RKO (cell line): ENCODE data around the gene ZSWIM6.

Experiments
- DNase-seq: peaks from one replicate; pipeline ENCODE4 v3.0.0-alpha.2; 2016; ENCODE audit warnings: low spot score

ZSWIM6 gene

DNA sequence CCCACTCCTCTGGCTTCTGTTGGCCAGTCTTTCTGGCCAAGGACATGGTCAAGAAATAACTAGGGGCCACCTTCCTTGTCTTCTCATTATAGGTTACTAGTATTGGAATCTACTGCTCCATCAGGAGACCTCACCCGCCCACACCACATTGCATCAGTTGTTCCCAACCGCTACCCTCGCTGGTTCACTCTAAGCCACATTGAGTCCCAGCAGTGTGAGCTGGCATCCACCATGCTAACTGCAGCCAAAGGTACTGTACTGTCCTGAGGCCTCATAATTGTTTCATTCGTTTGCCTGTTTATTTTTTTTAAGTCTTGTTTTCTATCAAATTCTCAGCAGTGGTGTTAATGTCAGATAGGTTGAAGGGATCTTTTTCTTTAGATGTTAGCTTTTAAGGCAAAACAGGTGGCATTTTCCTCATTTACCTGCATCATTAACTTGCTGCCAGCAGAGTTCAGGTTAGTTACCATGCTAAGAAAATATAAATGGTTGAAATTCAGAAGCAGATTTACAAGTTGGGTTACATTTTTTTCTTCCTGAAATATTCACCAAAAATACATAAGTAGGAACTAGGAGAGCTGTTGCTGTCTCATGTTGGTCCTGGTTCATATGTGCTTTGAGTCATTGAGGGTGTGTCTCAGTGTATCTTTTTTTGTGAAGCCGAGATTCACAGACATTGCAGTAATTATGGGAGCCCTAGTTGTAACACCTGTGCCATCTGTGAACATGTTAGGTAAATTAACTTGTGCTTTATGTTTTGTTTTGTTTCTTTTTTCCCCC, 206.9 kb downstream of the ZSWIM6 start:
- no peak for DNase-seq

DNA sequence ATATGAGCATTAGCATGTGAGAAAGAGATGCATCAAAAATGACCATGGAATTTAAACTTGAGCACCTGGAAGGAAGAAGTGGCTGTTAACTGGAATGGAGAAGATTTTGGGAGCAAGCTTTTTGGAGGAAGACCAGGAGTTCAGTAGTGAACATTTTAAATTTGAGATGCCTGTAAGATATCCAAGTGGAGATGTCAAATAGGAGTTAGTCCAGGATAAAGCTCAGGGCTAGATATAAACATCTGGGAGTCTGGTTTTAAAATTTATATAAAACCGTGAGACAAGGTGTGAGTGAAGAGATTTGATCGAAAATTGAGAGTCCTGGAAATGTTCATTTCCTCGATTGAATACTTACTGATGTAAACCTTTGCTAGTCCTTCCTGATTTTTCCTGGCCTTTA, 217.5 kb downstream of the ZSWIM6 start:
- no peak for DNase-seq

DNA sequence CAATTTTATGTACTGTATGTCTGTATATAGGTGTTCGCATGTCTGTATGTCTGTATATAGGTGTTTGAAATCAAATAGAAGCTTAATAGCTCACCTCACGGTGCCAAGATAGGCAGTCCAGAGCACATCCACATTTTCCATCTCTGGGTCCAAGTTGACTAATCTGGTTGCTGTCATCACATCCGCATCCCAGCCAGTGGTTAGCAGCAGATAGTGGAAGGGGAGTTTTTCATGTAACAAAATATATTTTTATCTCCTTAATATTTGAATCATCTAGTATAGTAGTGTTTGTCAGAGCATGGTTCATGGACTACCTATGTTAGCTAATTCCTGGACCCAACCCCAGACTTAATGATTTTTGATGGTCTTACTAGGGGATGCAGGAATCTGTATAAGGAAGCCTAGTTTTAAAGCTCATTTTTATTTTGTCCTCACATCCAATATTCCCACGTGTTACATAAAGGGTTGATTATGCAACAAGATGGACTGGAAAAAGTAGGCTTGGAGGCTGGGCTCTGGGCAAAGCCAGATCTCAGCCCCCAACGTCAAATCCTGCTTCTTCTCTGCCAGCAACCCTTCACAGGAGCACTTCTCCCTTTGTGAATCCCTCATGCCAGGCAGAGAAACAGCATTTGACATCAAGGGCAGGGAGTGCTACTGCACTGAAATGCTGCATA, 219.7 kb downstream of the ZSWIM6 start:
- DNase-seq, result no peak

DNA sequence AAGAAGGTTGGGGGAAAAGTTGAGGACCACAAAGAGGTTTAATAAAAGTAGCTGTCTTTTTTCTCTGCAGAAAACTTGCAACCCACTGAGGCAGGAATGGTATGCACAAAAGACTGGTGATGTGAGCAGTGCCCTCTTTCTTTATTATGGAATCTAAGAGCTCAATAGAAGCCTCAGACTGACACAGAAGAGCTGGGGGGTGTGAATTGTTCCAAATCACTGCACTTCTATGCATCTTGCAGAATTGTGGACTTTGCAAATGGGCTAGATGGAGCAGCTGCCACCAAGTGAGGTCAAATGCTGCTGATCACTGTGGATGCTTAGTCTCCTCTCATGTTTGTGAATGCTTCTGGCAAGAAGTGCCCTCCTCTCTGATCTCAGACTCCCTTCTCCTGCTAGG, 227.1 kb downstream of the ZSWIM6 start:
- no peak for DNase-seq

DNA sequence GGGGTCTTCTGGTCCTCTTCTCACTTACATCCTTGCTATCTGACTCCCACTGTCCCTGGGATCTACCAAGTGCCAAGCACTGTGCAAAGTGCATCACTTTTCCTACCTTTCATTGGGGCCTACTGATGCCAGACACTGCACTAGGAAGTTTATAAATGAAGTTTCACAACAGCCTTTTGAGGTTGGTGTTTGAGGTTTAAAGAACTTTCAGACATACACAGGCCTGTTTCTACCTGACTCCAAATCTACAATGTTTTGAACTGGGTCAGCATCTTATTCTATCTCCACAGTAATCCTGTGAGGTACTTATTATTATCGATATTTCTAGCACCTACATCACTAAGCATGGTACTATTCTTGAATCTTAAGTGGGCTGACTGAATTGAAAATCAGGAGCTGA, 227.7 kb downstream of the ZSWIM6 start:
- DNase-seq, result no peak

DNA sequence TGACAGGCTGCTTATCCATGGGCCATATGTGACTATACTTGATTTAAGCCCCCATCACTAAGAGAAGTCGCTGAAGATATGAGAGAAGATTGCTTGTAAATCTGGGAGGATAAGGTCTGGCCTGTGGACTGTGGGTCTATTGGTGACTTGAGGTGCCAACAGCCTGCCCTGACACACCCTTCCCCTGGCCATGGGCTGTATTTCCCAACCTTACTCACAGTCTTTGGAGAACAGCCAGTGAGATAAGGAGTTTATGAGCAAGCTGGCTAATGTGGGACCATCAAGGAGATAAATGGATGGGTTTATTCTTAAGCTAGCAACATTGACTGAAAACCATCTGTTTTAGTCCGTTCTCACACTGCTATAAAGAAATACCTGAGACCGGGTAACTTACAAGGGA, 231.3 kb downstream of the ZSWIM6 start:
- no peak for DNase-seq

DNA sequence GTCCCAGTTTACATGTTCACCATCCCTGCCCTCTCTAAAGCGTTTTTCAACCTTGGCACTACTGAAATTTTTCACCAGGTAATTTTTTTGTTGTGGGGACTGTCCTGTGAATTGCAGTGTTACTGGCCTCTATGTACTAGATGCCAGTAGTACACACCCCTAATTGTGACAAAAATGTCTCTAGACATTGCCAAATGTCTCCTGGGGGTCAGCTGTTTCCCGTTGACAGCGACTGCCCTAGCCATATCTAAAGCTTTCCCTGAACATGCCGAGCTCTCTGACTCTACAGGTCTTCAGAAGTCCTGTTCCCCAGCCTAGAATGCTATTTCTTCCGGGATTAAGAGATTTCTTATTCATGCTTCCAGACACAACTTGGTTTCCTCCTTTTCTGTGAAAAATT, 235.3 kb downstream of the ZSWIM6 start:
- DNase-seq, result no peak

DNA sequence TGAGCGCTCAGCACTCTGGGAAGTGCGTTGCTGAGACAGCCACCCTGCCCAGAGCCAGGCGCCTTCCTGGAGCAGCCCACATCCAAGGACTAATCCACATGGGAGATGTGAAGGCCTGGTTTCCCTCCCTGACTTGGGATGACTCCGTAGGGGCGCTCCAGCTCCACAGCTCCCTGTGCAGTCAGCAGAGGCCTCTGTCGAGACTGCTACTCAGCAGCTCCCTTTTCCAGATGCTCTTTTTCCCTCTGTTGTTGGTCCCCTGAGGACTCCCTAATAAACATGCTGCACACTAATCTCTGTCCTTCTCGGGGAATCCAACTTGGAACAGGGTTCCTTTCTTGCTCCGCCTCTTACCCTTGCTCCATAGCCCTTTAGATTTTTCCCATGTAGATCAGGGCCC, 237.3 kb downstream of the ZSWIM6 start:
- DNase-seq, result no peak

DNA sequence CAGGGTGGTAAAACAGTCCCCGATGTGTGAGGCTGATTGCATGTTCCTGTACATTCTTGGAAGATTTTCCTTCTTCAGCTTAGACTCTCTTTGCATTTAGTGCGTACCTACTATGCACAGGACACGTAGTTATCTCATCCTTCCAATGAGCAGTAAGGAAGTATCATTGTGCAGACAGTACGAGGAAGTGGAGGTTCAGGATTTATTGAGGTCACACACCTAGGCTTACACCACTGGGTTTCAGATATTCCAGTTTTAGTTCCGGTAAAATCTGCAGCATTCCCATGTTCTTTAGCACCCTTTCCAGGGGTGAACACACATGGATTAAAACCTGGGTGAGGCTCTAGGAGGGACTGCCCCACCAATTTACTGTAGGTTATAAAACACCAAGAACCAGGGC, 238.7 kb downstream of the ZSWIM6 start:
- no peak for DNase-seq

DNA sequence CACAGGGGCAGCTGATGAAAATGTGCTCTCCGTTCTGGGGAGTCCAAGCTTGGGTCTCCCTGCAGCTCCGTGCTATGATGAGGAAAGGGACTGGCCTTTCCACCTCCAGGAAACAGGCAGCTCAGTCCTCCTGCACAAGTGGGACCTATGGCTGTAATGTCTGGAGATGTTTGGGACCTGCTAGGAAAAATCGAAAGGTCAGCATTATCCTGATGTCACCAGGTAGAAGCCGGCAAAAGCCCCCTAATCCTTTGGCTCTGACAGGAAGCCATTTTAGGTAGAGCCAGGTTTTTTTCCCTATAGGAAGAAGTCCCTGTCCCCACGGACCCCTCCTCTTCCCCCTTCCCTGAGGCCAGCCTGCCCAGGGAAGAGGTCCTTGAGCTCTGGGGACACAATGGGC, 240.9 kb downstream of the ZSWIM6 start:
- DNase-seq, result no peak

DNA sequence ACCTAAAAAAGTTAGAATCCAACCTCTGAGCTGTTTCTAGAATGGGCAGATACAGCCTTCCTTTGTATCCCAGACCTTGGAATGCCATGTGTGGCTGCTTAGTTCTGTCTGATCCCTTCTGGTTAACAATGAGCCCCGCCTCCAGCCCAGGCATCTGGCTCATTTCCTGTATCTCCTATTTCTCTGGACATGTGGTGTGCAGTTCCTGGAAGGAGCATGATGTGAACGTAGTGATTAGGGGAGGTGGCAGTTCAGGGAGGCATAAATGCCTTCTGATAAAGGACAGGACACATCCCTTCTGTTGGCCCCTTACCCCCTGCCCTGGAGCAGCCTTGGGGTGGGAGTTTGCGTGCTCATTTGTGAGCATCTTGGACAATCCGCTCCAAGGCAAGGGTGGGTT, 243.0 kb downstream of the ZSWIM6 start:
- peak; percentile 14 for DNase-seq

DNA sequence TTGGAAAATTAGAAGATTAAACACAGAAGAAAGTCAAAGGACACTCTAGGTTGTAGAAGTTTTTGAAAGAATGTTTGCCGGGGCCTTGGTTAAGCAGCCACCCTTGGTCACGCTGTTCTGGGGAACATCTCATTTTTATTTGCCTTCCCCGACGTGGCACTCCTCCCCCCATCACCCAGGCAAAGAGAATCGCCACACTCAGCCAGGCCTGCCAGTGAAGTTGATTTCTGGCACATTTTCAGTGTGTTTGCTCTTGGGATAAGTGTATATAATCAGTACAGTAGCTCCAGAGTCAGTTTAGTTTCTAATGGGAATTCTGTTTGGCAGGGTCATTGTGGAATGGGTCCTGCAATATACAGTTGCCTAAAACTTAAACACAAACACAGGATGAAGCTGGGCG, 243.5 kb downstream of the ZSWIM6 start:
- DNase-seq, result no peak

DNA sequence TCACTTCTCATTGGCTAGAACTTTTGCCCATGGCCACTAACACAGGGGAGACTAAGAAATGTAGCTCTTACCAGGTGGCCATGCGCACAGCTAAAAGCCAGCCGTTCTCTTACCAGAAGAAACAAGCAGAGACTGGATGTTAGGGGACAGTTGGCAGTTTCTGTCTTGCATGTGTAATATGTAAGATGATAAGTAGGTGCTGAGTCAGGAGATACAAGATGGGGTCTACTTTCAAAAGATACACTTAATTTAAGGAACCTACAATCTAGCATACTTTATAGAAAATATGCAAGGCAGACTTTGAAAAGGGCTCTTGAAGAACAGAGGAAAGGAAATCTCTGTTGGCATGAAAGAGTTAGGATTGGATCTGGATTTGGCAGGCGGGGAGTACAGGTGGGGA, 244.5 kb downstream of the ZSWIM6 start:
- DNase-seq, result no peak

DNA sequence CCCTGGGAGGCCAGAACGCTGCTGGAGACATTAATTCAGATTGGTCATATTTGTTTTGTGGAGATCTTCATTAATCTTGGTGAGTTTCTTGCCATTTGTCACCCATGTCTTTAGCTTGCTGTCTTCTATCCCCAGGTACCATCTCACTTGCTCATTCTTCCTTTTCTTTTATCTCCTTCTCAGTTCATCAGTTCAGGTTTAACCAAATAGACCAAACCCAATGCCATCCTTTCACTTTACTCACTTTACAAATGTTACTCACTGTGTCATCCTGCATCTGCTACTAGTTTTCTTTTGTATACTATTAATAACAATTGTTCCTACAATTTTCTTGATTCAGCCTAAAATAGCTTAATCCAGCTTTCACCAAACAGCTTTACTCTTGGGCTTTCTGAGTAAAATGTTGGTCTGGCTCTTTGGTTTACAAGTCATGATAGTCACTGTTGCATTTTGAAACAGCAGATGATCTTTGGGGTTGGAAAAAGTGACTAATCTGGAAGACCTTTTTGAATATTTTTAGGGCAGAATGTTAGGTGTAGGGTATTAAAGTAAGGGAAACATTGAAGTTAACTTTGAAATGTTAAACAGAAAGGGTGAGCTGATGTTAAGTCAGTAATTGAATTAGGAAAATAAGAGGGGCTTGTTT, 246.9 kb downstream of the ZSWIM6 start:
- DNase-seq, result no peak

DNA sequence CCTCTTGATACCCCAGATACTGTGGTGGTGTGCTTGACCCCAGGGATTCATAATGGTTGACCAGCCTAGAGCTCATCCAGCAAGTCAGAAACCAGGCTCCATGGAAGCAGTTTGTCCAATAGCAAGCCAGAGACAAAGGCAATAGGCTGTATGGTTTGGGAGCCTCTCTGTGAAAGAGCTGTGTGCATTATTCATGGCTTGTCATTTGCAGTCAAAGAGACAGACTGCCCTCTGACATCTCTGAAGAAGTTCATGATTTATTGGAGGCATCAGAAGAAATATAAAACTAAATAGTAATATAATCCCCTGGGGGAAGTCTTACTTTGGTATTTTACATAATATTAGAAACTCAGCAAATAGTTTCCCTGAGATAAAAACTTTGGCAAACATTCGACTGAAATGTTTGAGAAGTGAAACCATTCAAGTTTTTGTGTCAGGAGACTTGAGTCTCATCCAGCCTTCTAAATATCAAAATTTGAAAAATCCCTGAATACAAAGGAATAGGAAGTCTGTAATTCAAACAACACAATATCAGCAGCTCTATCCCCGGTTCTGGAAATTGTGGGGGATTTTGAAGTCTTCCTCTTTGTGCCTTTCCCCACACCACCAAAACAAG, 250.3 kb downstream of the ZSWIM6 start:
- no peak for DNase-seq

DNA sequence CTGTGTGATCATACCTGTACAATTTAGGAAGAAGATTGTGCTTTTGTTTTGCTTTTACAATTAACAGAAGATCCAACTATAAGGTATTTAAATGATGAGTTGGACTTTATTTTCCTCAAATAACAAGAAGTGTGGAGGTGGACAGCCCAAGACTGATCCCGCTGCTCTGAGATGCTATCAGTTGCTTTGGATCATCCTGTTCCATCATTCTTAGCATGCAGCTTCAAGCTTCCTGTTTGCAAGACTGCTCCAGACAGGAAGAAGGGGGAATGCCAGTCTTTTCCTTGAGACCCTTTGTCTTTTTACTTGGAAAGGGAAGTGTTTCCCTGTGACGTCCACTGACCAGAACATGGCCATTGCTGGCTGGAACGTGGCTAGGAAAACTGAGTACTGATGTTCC, 250.8 kb downstream of the ZSWIM6 start:
- no peak for DNase-seq

DNA sequence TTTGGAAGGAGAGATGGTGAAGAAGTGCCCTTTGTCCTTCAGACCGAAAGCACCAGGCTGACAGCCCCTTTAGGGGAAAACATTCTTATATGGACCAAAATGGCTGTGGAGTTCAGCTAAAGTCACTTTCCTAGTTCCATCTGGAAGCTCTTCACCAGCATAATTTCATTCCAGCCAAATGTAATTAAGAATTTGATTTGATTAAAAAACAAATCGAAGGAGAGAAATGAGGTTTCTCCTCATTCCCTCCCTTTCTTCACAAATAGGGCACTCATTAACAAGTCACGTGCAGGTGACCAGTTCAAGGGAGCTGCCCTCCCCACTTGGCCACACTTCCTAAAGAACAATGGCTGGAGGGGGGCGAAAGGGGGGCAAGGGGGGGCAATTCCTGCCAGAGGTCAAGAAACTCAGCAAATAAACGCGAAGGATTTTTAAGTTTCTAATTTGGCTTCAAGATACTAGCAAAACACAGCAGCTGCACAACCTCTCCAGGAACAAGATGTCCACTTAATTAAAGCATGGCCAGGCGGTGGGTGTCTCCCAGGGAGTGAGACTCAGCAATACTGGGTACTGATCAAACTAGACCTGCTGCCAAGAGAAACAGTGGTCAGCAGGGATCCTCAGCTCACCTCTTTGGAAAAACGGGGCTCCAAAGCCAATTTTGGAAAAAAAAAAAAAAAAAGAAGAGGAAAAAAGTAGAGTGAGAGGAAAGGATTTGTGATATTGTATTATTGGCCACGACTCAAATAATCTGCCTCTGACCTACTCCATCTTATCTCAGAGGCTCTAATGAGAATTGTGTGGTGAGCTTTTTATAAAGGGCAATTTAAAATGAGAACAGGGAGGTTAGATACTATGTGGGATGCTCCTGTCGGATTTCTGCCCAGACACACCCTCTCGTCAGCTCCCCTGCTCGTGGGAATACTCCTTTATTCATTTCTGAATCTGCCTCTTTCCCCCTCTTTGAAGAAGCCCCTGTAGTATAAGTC, 254.3 kb downstream of the ZSWIM6 start:
- no peak for DNase-seq

DNA sequence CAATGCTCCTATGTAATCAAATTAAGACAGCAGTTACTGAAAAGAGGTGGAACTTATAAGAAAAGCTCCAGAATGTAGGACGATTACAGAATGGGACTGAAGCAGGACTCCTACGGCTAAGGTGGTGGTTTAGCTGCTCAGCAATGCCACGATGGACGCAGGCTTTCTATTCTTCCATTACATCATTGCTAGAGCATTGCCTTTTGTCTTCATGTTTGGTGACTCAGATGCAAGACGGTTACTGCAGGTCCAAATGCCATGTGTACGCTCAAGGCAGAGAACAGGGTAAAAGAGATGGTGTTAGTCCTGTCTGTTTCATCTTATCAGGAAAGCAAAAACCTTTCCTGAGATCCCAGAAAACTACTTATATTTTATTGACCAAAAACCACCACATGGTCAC, 255.1 kb downstream of the ZSWIM6 start:
- DNase-seq, result no peak

DNA sequence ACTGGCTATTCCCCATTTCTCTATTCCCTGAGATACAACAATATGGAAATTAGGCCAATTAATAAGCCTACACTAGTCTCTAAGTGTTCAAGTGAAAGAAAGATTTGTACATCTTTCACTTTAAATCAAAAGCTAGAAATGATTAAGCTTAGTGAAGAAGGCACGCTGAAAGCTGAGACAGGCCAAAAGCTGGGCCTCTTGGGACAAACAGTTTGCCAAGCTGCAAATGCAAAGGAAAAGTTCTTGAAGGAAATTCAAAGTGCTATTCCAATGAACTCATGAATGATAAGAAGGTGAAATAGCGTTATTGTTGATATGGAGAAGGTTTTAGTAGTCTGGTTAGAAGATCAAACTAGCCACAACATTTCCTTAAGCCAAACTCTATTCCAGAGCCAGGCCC, 256.2 kb downstream of the ZSWIM6 start:
- no peak for DNase-seq

DNA sequence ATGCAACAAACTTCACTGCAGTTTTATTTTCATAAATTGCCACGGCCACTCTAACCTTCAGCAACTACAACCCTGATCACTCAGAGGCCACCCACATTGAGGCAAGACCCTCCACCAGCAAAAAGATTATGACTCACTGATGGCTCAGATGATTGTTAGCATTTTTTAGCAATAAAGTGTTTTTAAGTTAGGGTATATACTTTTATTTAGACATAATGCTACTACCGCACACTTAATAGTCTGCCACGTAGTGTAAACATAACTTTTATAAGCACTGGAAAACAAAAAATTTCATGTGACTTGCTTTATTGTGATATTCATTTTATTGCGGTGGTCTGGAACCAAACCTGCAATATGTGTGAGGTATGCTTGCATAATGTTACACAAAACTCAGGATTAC, 257.9 kb downstream of the ZSWIM6 start:
- DNase-seq, result no peak

DNA sequence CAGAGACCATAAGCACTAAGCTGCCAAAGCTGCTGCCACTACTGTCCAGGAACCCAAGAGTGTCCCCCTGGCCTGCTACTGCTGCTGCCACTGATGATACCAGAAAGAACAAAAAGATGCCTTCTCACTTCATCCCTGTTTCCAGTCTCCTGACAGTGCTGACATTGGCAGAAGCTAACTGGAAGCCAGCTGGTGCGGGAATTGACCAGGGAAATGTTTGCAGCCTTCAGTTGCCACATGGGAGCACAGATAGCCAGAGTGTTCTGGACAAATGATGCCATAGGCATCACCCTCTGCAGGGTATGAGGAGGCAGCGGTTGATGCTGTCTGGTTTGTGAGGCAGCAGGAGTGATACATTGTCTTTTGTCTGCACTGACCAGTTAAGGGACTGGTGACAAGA, 258.4 kb downstream of the ZSWIM6 start:
- DNase-seq, result no peak

DNA sequence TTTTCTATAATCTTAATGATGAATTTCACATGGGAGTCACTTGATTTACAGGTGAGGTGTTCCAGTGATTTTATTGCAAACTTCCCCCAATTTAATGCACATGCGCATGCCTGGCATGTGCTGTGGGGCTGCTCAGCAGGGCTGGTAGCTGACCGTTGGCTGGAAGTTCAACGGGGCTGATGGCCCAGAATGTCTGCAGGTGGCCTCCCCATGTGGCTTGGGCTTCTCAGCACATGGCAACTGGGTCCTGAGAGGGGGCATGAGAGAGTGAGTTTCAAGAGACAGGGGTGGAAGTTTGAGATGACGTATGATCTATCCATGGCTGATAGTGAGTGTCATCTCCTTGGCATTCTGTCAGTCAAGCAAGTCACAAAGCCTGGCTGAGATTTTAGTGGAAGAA, 259.8 kb downstream of the ZSWIM6 start:
- no peak for DNase-seq
